IPS DF 4.7 (cell line): ENCODE data around the gene FRMD8.
"Not testable (repeated sequence)": the region's sequence is repeated elsewhere in the genome, so short reads cannot be mapped to it uniquely, and the experiment has no call there.

Source experiments
- DNase-seq: peaks from one replicate; pipeline ENCODE4 v3.0.0-alpha.2; 2013; ENCODE audit warnings: low spot score; ENCODE audit errors: extremely low read depth

FRMD8 gene

DNA sequence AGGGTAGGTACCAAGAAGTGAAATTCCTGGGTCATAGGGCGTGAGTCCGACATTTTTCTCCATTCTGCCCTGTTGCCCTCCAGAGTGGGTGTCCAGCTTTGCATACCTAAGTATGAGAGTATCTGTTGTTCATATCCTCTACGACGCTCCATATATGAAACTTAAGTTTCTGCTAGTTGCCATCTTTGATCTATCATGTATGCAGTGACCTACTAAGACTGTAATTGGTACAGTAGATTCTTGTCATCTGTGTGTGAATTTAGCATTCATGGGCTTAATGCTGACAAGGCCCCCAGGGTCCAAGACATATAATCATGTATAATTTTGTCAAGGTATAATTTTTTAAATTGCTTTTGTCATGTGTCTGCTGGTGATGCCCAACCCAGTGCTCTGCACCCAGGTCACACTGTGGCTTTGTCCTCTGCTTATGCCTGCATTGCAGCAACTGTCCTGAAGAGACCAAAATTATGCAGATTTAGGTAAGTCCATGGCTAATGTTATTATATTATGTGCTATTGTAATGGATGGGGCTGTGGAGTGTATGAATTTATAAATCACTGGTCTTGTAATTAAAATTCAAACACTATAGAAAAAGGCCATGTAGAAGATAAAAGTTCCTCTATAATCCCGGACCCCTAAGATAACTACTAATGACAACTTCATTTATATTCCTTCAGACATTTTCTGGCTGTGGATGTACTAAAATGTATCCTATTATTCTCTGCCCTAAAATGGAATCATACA is 48.4 kb downstream of the FRMD8 start:
- DNase-seq = no peak

DNA sequence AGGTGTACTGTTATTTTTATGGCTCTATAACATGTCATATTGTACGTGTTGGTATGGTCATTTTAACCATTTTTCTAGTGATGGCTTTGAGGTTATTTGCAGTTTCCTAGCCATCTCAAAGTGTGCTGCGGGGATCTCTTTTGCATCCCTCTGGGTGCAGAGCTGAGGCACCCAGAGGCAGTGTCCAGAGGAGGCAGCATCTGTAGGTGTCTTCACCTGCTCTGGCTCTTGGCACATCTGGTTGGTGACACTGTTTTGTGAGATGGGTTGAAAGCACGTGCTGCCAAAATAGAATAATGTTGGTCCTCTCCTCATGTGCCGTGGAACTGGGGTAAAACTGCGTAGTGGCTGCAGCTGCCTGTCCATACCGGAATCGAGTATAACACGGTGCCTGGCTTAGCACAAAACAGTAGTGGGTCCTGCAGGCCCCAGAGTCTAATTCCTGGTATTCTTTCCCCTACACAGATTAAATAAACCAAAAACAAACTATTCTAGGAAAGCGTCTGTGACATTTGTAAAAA is 49.0 kb downstream of the FRMD8 start:
- no peak for DNase-seq

DNA sequence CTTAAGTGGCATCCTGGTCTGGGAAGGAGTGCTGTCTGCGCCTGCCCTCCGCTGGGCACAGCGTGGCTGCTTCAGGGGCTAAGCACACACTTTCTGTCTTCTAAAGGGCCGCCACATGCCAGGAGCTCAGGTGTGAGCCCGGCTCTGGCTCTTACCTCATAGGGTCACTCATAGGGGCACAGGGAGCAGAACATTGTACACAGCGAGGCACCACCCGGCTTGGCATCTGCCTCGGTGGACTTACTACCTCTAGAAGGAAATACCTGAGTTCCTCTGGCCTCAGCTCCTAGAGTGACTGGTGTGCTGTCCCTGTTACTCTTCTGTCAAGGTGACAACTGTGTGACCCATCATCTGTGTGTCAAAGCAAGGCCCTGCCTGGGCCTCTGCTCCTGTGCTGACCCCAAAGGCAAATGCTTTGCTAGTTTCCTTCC is 49.6 kb downstream of the FRMD8 start:
- DNase-seq = no peak

DNA sequence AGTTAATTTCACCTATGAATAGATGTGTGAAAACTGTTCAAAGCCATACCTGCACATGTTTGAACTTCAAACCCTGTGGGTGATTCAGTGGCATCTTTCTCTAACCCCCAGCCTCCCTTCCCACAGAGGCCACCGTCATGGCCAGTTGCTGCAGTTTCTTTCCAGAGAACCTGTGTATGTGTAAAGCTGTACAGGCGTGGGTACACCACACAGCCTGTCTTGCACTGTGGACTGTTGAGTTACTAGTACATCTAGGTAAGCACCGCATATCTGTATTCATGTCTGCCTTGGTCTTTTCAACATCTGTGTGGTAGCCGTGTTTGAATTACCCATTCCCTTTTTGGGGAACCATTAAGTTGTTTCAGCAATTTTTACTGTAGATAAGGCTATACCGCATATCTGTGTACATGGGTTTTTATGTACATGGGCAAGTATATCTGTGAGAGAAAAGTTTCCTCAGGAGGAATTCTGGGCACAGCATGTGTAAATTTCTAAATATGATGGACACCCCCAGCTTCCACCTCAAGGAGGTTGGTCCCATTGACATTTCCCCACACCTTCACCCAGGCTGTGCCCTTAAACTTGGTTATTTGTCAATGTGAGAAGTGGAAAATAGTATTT is 50.1 kb downstream of the FRMD8 start:
- no peak for DNase-seq

DNA sequence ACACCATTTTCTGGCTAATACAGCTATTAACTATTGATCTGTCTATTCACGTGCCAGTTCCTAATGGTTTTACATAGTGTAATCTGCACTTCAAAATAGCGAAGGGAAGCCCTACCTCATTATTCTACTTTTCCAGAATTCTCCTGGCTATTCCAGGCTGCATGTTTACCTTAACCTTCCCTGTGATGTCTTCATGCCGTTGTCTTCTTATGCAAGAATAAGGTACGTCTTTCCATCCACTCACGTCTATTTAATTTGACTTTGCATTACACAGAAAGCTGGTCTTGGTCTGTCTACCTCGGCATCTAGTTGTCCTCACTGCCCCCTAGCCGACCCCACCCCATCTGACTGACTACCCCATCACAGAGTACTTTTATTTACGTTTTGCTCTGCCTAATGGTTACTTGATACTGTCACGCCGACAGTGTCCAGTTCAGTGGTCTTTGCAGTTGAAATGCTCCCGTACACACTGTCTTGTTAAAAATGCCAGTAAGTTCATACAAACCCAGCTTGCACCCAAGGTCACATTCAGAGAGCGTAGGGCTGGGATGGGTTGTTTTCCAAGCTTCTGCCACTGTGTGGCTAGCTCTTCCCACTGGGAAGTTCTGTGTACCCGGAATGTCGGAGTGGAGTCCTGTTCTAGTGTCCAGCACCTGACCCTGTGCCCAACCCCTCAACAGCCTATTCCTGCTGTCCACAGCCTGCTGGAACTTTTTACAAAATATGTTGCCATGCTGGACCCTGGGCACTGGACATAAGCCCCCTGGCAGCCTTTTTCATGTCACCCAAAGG is 51.2 kb downstream of the FRMD8 start:
- no peak for DNase-seq

DNA sequence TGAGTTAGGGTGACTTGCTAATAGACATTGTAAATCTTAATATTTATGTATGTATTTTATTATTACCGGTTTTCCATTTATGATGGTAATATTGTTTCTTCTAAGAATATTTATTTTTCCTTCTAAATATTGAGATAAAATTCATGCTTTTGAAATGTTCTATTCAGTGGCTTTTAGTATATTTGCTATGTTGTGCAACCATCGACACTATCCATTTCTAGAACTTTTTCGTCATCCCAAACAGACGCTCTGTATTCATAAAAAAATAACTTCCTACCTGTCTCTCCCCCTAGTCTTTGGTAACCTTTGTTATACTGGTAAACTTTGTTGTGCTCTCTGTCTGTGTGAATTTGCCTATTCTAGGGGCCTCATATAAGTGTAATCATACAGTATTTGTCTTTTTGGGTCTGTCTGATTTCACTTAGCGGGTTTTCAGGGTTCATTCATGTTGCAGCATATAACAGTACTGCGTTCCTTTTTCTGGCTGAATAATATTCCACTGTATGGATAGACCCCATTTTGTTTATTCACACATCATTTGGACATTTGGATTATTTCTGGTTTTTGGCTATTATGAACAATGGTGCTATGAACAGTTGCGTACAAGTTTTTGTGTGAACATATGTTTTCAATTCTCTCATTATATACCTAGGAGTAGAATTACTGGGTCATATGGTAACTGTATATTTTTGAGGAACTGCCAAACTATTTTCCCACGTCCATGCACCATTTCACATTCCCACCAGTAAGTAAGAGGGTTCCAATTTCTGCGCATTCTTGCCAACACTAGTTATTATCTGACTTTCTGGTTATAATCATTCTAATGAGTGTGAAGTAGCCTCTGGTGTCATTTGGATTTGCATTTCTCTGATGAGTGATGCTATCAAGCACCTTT is 52.1 kb downstream of the FRMD8 start:
- no peak for DNase-seq

DNA sequence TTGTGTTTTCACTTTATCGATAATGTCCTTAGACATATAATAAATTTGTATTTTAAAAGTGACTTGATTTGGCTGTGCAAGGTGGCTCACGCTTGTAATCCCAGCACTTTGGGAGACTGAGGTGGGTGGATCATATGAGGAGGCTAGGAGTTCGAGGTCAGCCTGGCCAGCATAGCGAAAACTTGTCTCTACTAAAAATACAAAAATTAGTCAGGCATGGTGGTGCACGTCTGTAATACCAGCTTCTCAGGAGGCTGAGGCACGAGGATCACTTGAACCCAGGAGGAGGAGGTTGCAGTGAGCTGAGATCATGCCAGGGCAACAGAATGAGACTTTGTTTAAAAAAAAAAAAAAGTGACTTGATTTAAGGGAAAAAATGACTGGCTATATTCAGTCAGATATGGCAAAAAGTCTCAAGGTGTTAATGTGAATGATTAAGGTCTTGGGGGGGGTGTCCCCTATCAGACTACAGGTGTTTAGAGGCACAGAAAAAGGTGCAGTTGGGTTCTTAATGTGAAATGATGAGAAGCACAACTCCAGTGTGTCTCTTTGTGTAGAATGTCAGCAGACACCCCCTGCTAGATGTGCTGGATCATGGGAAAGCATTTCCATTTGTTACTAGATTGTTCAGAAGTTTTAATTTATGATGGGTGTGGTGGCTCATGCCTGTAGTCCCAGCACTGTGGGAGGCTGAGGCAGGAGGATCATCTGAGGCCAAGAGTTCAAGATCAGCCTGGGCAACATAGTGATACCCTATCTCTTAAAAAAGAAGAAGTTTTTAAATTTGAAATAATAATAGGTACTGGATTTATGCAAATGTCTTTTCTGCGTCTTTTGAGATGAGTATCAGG is 53.1 kb downstream of the FRMD8 start:
- no peak for DNase-seq

DNA sequence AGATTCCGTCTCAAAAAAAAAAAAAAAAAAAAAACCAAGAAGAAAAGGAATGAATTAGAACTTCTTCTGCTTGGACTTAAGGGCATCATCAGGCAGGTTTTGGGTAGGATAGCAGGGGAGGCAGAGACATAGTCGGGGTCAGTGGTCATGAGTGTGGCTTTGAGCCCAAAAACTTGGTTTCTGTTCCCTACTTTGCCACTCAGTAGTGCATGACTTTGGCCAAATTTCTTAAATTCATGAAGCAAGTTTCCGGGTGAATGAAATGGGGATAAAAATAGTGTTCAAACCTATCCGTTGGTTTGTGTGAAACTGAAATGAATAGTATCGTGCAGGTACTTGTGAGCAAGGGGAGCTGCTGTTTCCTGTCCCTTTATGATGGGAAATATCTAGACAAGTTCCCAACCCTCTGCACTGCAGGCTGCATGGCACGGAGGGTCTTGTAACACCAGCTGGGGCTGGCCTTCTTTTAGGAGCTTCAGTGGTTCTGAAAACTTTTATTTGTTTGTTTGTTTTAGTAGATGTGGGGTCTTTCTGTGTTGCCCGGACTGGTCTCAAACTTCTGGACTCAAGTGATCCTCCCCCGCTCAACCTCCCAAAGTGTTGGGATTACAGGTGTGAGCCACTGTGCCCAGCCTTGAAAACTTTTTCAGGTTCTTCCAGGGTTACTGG is 54.5 kb downstream of the FRMD8 start:
- DNase-seq = no peak

DNA sequence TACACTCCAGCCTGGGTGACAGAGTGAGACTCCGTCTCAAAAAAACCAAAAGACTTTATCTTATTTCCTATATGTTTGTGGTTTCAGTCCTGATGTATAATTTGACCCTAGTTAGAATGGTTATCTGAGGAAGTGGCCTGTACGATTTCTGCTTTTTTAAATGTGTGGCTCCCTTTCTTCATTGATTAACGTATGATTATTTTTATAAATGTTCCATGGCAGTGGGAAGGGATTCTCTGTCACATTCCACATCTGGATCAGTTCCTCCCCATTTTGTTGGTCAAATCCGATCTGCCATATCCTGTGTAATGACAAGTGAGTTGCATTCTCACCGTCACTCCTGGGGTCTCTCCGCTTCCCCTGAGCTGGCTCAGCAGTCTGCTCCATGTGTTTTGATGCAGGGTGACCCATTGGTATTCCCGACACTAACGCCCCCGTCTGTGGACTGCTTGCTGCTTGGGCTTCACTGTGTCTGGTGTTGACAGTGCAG is 56.5 kb downstream of the FRMD8 start:
- DNase-seq = no peak

DNA sequence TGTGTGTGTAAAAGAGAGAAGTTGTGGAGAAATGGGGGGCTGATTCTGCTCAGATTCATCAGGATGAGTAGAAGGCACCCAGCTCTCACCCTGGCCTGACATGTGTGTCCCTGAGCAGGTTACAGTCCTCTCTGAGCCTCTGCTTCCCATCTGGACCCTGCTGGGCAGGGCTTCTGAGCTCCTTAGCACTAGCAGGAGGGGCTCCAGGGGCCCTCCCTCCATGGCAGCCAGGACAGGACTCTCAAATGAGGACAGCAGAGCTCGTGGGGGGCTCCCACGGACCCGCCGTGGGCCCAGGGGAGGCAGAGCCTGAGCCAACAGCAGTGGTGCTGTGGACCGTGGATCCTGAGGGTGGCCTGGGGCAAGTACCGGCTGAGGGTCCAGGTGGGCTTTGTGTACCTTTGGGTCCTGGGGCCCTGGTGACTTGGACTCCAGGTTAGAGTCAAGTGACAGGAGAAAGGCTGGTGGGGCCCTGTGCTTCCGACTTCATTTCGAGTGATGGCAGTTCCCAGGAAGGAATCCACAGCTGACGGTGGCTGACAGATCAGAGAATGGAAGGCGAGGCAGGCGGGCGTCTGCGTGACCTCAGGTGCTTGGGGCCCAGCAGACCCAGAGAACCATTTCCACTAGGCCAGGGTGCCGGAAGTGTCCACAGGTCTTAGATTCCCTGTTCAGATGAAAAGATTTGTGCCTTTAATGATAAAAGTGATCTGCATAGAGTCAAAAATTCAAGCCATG is 58.0 kb downstream of the FRMD8 start:
- DNase-seq = no peak

DNA sequence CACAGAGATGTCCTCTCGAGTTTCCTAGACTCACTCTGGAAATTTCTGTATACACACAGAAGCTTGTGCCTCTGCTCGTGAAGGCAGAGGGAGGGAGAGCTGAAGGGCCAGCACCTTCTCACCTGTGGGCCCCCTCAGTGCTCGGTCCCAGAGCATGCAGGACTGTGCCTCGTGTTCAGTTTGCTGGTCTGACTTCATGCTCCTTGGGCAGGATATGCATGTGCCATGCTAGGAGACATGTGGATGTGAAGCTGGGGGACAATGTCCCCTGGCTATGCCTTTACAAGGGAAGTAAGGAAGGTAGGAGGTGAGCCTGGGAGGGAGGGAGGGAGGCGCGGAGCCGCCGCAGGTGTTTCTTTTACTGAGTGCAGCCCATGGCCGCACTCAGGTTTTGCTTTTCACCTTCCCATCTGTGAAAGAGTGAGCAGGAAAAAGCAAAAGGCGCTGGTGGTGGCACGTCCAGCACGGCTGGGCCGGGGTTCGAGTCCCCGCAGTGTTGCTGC is 58.7 kb downstream of the FRMD8 start:
- no peak for DNase-seq

DNA sequence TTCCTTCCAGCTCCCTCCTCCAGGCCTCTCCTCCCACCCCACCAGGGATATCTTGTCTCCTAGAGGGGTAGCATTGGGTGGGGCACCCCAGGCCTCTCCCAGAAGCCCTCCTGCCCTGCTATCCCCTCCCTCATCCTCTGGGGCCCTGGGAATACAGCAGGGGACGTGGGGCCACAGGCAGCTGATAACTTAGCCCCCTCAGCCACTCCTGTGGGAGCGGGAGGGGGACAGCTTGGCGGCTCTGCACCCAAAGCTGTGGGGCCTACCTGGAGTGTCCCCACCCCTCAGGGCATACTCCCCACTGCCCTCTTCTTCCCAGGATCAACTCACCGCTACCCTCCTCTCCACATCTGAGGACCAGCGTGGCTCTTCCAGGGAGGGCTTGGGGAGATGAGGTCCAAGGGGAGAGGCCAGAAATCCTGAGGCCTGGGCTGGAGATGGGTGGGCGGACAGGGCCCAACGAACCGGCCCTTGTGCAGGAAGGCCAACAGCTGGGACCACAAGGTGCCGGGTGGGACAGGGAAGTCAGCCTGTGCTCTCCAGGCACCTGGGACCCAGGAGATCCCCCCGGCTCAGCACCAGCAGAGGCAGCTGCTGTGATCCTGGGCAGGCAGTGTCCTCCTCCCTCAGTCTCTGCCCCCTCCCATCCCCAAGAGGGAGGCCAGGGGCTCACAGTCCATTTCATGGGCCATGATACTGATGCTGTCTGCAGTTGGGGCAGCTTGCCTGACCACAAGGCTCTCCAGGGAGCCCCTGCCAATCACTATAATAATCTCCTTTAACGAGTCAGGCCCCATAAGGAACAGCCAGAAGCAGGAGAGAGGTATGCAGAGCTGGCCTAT is 59.4 kb downstream of the FRMD8 start:
- no peak for DNase-seq

DNA sequence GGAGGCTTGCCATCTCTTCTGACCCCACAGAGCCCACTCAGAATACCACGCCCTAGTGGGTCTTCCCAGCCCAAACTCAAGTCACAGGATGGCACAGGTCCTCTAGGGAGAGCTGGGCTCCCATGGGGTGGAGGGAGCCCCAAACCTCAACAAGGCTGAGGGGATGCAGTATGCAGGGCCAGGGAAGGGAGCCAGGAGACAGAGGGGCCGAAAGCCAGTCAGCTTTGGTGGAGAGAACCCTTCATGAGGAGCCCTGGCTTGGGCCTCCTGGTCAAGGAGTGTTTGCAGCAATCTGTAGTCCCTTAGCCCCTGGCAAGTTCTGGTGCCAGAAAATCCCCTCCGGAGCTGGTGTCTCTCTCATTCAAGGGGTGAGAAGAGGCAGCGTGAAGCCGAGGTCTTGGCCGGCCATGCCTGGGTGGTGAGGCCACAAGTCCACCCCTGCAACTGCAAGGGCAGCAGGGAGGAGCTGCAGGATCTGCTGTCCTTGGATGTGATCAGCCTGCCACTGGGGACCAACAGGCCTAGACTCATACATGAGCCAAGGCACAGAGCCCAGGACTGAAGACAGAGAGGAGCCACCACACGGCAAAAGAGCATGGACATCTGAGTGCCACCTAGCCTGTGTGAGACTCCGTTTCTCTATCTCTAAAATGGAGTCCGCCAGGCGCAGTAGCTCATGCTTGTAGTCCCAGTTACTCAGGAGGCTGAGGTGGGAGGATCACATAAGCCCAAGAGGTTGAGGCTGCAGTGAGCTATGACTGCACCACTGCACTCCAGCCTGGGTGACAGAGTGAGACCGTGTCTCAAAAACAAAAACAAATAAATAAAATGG is 60.2 kb downstream of the FRMD8 start:
- DNase-seq = no peak

DNA sequence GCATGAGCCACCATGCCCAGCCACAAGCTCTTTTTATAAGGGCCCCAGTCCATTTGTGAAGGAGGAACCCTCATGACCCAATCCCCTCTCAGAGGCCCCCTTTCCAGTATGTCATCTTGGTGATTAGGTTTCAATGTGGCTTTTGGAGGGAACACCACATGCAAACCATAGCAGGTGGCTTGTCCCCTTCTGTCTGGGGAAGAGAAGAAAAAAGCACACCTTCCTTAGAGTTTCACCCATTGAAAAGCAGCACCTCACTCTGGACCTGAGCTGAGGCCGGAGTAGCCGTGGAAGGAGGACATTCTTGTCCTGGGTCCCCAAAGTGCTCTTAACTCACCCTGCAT is 61.6 kb downstream of the FRMD8 start:
- DNase-seq = no peak

DNA sequence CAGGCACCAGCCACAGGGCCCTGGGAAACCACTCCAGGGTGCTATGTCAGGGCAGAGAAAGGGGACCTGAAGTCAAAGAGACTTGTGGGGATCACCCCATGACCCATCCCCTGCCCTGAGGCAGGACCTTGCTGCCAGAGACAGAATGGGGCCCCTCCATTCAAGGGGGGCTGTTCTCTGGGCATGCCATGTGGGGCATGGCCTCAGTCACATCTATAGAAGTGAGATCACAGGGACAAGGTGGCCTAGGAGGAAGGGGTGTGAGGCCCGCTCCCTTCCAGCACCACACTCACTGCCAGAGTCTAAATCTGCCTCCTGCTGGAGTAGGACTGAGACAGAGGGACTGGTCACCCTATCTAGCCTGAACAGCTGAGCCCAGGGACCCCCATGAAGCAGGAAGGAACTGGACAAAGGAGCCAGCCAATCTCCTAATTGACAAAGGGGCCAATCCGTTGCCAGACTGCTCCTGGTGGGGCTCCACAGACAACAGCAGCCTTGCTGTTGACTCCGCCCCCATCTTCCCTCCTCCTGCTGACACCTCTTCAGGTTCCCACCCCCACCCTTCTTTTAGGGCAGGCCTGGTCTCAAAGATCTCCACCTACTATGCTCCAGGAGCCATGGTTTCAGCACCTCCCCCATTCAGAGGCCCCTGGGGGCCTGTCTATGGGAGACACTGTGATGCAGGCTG is 62.1 kb downstream of the FRMD8 start:
- DNase-seq = no peak

DNA sequence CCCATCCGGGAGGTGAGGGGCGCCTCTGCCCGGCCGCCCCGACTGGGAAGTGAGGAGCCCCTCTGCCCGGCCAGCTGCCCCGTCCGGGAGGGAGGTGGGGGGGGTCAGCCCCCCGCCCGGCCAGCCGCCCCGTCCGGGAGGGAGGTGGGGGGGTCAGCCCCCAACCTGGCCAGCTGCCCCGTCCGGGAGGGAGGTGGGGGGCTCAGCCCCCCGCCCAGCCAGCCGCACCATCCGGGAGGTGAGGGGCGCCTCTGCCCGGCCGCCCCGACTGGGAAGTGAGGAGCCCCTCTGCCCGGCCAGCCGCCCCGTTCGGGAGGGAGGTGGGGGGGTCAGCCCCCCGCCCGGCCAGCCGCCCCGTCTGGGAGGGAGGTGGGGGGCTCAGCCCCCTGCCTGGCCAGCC is 64.9 kb downstream of the FRMD8 start:
- DNase-seq = not testable (repeated sequence)
